Iris pigment epithelial cell (primary cell): ENCODE results near the gene FAM187B.
"Not testable (repeated sequence)": the region's sequence is repeated elsewhere in the genome, so short reads cannot be mapped to it uniquely, and the experiment has no call there.

Experiments
- DNase-seq: peaks from one replicate; pipeline ENCODE4 v3.0.0-alpha.2; 2011; ENCODE audit warnings: low read depth

The FAM187B gene

GRCh38 chr19:35262101-35262761 is 33.7 kb upstream of the FAM187B start:
- DNase-seq, result no peak

GRCh38 chr19:35261356-35262100 is 33.0 kb upstream of the FAM187B start:
- DNase-seq, result no peak

GRCh38 chr19:35260694-35261304 is 32.3 kb upstream of the FAM187B start:
- DNase-seq, result no peak

- DNase-seq, result no peak
These were observed 28.5 kb upstream of the FAM187B start for GRCh38 chr19:35257113-35257461.

GRCh38 chr19:35256566-35256965 is 28.0 kb upstream of the FAM187B start:
- DNase-seq, result no peak

GRCh38 chr19:35254341-35255297 is 26.1 kb upstream of the FAM187B start:
- DNase-seq, result no peak

- no peak for DNase-seq
These were observed 25.1 kb upstream of the FAM187B start for GRCh38 chr19:35253316-35254286.

- DNase-seq, result no peak
These were observed 22.9 kb upstream of the FAM187B start for GRCh38 chr19:35251456-35251855.

GRCh38 chr19:35249848-35250711 is 21.5 kb upstream of the FAM187B start:
- no peak for DNase-seq

GRCh38 chr19:35249146-35249847 is 20.8 kb upstream of the FAM187B start:
- DNase-seq, result no peak

GRCh38 chr19:35248310-35249145 is 20.0 kb upstream of the FAM187B start, which contains the start of gene LSR:
LSR (plus strand) TSS chr19:35249002; CDS start chr19:35249023, 21 bp downstream.
- DNase-seq, result no peak

- DNase-seq, result no peak
These were observed 19.2 kb upstream of the FAM187B start for GRCh38 chr19:35247526-35248309.

- no peak for DNase-seq
These were observed 18.0 kb upstream of the FAM187B start for GRCh38 chr19:35246466-35247092.

- DNase-seq, result no peak
These were observed 12.9 kb upstream of the FAM187B start for GRCh38 chr19:35241417-35241816.

- no peak for DNase-seq
These were observed 11.8 kb upstream of the FAM187B start for GRCh38 chr19:35240327-35240726.

GRCh38 chr19:35239597-35239996 is 11.1 kb upstream of the FAM187B start:
- DNase-seq, result not testable (repeated sequence)
